NCI-H460 (cell line): ENCODE measurements around the gene VHLL. TPM values are rescaled to one million over a fixed set of nuclear protein-coding genes. Genes with fewer than 3 reads are reported as not detected.
A peak's percentile ranks its signal among the peaks of the same experiment; 100 is the strongest.
"Not testable (repeated sequence)": the region's sequence is repeated elsewhere in the genome, so short reads cannot be mapped to it uniquely, and the experiment has no call there.

Experiments used
- DNase-seq: peaks from one replicate; pipeline ENCODE4 v3.0.0-alpha.2; 2016; ENCODE audit warnings: low read depth; ENCODE audit errors: extremely low read depth
- polyA plus RNA-seq: library from polyadenylated mRNA; depleted of rRNA; stranded (reverse); fragments of >200 nt; gene quantifications from 2 replicates; pipeline ENCODE4 v1.2.3, GENCODE V29; 2014; cell fraction: nucleus; rRNA removed
- total RNA-seq: library from RNA; depleted of rRNA; stranded (reverse); fragments of >200 nt; shearing (Covaris generic); gene quantifications from 2 replicates; pipeline ENCODE4 v1.2.3, GENCODE V29; 2014; rRNA removed

Gene VHLL
- total RNA-seq: not detected in 2 replicates
- not detected in 2 replicates for polyA plus RNA-seq

DNA sequence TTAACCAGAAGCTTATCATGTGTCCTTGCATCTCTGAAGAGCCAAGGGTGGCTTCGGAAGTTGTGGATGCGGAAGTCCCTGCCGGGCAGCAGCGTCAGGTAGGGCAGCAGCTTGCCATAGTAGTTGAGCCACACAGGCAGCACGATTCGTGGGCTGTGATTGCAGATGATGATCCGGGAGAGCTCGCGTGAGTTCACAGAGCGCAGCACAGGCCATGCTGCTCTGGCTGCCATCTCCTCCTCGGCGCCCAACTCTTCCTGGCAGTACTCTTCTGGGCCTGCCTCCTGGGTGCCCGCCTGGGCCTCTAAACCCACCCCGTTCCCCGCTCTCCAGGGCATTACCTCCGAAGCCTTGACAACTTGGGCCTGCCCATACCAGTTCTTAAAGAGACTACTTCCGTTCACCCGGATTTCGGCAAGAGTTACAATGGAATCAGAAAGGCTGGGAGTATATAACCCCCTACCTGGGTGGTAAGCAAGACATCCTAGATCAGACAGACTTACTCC lies at the start of gene VHLL:
TSS of gene VHLL (minus strand) at position 456 of the 506 bp plus-strand sequence. CDS start at position 338, 118 bp downstream.
- DNase-seq: no peak

DNA sequence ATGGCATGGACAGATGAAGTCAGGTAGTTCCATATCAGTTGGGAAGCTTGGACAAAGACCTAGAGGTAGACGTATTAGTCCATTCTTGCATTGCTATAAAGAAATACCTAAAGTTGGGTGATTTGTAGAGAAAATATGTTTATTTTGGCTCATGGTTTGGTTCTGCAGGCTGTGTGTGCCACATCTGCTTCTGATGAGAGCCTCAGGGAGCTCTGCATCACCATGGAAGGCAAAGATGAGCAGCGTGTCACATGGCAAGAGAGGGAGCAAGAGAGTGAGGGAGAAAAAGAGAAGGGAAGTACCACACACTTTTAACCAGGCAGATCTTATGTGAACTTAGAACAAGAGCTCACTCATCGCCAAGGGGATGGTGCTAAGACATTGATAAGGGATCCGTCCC lies 48.2 kb upstream of the VHLL start:
- no peak for DNase-seq

DNA sequence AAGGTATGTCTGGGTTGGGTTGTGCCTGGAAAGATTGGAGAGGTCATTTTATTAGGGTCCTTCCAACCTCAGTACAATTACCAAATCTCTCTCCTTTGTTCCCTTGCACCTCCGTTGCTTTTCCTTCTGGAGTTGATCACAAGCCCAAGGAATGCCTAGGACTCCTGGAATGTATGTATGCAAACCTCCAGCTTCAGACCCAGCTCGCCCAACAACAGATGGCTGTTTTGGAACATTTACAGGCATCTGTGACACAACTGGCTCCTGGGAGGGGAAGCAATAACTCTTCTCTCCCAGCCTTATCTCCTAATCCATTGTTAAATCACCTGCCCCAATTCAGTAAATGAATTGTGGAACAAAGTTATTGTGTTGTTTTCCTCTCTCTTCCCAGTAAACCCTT lies 47.5 kb upstream of the VHLL start:
- DNase-seq: no peak

DNA sequence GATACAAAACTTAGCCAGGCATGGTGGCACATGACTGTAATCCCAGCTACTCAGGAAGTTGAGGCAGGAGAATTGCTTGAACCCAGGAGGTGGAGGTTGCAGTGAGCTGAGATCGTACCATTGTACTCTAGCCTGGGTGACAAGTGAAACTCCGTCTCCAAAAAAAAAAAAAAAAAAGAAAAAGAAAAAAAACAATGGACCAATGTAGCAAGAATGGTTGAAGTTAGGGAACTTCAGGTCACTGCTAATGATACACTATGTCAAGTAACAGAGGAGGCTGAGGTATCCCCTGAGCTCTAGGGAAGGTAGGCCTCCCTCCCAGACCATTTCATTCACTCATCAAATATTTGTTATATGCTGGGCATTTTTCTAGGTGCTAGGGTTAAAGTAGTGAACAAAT lies 46.9 kb upstream of the VHLL start:
- not testable (repeated sequence) for DNase-seq

DNA sequence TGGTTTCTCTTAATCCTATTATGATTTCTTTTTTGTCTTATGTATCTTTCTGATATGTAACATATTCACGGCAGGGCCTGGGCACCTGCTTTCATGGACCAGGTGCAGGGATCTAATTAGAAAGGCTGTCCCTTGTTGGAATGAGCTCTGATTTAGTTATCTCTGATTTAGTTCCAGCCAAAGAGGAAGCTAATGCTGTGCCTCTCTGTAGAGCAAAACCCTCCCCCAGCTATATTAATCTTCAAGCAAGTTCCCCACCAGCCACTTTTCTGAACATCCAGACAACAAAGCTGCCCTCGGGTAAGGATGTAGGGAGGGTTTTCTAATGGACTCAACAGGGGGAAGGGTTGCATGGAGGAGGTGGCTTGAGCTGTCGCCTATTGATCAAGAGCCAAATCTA lies 45.3 kb upstream of the VHLL start:
- DNase-seq: no peak

DNA sequence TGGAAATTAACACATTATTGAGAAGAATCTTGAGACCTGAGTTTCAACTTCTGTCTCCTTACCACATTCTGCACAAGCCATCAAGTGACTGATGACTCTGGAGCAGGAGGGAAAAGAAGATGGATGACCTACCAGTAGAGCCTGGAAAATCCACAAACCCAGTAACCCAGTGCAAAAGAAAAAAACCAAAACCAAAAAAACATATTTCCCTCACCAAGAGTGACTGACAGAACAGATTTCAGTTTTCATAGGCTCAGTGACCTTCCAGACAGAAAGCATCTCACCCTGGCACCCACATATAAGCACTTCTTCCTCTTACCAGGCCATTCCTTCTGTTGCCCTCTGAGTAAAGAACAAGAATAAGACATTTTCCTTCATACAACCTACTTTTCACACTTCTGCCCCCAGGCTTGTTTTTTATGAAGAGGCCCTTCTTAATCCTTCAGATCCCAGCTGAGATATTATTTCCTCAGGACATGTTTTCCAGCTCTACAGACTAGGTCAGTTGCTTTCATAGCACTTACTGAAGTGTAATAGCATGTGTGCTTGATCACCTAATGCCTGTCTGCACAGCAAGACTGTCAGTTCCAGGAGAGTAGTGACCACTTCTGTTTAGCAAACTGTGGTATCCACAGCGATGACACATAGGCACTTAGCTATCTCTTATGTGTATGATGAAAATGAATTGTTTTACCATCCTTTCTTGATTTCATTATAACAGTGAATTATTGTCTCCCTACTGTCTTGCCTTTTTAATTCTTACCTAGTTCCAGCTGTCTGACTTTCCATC lies 43.3 kb upstream of the VHLL start:
- DNase-seq: no peak

DNA sequence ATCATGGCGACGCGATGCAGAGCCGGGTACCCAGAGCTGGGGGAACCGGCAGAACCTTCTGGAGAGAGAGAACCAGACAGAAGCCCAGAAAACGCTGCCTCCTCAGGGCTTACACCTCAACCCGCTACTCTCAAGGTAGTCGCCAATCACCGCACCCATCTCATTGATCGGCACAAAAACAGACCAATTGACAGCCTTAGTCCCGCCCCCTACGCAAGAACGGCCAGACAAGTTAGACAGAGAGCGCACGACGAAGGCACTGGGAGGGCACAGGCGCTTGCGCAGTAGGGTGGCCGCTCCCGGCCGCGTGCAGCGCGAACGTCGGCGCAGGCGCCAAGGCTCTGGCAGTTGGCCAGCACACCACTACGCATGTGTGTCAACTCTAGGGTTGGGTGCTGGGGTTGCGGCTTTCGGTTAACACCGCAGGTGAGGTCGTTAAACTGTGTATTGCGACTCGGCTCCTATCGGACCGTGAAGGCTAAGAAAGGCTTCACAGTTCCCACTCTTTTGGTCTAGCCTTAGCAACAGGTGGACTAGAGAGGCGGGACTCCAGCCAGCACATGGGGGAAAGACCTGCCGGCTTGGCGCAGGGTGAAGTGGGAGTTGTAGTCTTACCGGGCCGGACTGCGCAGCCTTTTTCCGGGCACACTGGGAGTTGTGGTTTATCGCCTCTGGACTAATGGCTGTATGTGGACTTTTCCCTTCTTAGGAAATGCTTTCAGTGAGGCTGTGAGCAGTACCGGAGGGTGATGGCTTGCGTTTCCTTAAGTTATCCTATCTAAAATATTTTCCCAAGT lies 39.3 kb upstream of the VHLL start, which contains the start of the genes CCT3 and TSACC:
TSS of gene CCT3 (minus strand) at position 113 of the 797 bp plus-strand sequence. CDS start at position 5, 108 bp downstream.
TSS of gene TSACC (plus strand) at position 347 of the 797 bp plus-strand sequence. CDS start 1,232 bp downstream, outside the sequence.
- DNase-seq: peak; percentile 100

DNA sequence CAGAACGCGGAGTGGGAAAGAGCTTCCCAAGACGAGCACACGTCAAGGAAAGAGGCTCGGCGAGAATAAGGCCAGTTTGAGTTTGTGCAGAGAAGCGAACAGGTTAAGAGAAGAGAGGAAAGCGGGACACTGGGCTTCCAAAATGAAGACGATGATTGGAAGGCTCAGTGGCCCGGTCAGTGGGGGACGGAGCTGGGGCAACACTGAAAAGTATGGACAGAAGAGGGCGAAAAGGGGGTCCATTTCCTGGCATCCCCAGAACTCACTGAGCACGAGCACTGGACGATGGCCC lies 38.7 kb upstream of the VHLL start:
- no peak for DNase-seq

DNA sequence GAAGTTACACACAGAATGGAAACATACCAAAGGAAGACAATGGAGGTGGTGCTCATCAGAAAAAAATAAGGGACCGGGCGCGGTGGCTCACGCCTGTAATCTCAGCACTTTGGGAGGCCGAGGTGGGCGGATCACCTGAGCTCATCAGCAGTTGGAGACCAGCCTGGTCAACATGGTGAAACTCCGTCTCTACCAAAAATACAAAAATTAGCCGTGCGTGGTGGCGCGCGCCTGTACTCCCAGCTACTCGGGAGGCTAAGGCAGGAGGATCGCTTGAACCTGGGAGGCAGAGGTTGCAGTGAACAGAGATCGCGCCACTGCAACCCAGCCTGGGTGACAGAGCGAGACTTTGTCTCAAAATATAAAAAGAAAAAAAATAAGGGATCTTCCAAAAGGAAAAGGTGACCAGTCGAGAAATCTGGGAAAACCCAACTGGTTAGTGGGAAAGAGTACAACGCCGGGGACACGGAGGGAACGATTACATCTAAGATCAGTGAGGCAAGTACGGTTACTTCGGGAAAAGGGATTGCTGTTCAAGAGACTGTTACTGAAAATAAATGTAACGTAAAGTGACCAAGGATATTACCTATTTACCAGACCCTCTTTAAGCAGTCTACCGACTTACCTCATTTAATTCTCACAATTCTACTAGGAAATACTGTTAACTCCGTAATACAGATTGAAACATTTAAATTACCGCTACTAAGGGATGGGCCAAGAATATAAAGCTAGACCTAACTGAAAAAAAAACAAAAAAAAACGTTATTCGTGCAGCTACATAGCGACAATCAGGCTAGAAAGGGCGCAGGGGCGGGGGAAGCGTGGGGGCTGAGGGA lies 38.2 kb upstream of the VHLL start:
- DNase-seq: no peak

DNA sequence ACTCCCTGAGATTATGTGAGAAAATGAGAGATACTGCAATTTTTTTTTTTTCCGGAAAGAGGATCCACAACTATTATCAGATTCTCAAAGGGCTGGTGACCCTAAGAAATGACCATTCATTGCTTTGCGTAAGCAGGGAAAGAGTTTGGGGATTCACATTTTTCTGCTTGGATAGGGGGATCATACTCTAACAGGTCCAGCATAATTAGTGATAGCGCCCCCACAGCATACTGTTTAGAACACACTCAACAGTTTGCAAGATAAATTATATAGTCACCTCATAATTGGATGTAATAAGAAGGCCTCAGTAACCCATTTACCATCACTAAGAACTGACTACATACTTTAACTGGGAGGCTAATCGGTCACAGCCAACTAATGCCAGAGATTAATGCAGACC lies 37.1 kb upstream of the VHLL start:
- DNase-seq: no peak

DNA sequence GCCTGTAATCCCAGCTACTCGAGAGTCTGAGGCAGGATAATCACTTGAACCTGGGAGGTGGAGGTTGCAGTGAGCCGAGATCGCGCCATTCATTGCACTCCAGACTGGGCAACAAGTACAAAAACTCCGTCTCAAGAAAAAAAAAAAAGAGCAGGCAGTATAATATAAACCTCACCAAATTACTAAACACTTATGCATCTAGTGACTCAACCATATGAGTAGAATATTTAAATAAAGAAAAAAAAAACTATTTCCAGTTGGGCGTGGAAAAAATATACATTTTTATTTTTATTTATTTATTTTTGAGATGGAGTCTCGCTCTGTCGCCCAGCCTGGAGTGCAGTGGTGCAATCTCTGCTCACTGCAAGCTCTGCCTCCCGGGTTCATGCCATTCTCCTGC lies 24.1 kb upstream of the VHLL start:
- DNase-seq: not testable (repeated sequence)

DNA sequence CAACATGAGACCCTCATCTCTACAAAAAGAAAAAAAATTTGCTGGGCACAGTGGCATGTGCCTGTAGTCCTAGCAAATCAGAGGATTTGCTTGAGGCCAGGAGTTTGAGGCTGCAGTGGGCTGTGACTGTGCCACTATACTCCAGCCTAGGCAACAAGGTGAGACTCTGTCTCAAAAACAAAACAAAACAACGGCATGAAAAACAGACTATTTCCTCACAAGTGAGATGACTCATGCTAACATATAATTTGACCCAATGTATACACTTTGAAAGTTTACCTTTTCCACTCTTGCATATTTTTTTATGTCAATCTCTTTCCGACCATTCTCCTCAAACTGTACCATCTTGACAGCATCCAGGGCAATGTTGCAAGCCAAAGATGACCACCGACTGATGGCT lies 21.5 kb upstream of the VHLL start:
- DNase-seq: no peak

DNA sequence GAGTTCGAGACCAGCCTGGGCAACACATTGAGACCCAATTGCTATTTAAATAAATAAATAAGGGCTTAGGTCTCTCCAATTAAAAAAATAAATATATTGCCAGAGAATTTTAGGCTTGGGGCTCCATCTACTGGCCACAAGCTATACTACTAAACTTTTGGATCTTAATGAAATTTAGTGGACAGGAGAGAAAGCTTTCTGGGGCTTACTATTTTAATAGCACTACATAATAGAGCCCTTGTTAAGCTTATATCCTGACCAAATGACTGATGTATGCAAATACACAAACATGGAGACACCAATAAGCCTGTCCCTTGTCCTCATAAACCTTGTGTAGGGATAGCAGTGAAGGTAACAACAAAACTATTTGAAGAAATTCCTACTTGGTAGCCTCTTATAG lies 20.6 kb upstream of the VHLL start:
- DNase-seq: peak; percentile 43

DNA sequence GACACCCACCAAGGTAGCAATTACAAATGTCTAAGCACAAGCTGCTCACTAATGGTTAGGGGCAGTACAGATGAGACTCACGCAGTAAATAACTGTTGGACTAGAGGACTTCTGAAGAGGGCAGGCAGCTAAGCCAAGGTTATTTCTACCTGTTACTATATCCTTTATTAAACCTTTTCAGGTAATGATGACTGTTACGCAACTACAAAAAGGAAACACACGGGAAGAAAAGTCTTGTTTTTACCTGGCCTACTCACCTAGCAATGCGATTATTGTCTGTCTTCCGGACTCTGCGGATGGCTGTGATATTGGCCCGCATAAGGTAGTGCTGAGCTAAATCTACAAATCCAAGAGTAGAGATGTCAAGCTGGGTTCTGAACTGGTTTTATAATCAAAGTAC lies 17.8 kb upstream of the VHLL start:
- no peak for DNase-seq

DNA sequence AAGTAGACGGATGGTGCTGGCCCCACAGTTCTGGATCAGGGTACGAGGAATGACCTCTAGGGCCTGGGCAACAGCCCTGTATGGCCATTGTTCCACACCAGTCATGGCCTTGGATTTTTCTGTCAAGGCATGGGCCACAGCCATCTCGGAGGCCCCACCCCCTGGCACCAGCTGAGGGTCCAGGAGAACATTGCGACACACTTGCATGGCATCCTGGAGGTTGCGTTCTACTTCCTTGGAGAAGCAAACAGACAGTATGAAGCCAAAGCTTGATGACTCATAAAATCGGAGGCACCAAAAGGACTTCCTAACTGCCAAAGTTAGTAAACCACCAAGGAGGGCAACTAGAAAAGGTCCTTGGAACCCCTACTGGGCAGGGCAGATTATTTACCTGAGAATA lies 11.9 kb upstream of the VHLL start:
- no peak for DNase-seq

DNA sequence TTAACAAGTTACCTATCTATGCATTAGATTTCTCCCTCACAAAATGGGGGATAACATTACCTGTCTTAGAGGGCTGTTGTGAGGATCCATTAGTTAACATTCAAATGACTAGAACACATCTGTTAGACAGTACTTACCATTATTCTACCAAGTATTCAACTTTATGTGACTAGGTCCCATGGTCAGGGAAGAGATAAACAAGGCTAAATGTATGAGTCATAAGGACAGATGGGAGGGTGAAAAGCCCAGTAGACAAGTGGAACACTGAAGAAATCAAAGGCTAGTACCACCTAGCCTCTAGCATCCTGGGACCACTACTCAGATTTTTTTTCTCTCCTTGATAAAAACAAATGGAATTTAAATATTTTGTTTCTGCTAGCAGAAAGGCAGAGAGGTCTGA lies 9.0 kb upstream of the VHLL start:
- DNase-seq: no peak

DNA sequence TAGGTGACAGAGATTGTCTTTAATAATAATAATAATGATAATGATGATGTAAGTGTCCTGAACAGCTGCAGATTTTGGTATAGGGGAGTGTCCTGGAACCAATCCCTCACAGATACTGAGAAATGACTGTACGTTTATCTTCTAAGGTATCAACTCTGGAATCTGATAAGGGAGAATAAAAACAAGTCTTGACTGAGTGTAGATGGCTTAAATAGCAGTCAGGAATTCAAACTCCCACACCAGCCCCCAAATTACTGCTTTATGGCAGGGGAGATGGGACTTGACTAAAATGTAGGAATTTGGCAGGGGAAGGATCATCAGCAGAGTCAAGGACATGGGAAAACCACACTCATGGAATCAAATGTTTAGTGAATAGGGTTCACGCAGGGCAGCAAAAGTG lies 6.1 kb upstream of the VHLL start:
- DNase-seq: no peak

DNA sequence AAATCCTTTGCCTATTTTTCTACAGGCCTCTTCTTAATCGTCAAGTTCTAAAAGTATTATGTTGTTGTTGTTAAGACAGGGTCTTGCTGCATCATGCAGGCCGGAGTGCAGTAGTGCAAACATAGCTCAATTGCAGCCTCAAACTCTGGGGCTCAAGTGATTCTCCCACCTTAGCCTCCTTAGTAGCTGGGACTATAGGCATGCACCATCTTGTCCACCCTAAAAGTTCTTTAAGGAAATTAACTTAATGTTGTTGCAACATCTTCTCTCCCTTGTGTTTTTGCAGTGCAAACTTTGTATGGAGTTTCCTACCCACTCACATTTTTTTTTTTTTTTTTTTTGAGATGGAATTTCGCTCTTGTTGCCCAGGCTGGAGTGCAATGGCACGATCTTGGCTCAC lies 4.1 kb upstream of the VHLL start:
- no peak for DNase-seq

DNA sequence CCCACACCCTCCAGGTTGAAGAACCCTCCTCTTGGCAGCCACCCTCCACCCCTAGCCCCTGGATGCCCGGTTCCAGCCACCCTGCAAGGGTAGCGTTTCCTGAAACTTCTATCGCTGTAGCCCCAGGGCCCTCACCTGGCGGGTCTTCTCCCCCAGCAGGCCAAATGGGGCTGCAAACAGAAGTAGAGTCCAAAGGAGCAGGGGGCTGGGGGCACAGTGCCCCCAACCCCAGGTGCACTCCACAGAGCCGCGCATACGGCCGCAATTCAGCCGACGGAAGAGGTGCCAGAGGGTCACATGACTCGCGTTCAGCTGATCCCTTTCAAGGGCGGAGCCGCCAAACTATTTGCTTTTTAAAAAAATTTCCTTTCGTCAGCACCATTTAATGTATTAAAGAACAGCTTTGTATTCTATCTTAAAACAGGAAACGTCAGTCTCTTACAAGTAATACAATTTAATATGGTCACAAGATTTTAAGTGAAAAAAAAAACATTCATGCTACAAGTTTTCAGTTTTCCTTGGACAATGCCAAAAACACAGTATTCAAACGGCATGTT lies 3.6 kb downstream of the VHLL start, which contains the start of gene GLMP:
TSS of gene GLMP (minus strand) at position 289 of the 557 bp plus-strand sequence. CDS start at position 255, 34 bp downstream.
- DNase-seq: peak; percentile 56

DNA sequence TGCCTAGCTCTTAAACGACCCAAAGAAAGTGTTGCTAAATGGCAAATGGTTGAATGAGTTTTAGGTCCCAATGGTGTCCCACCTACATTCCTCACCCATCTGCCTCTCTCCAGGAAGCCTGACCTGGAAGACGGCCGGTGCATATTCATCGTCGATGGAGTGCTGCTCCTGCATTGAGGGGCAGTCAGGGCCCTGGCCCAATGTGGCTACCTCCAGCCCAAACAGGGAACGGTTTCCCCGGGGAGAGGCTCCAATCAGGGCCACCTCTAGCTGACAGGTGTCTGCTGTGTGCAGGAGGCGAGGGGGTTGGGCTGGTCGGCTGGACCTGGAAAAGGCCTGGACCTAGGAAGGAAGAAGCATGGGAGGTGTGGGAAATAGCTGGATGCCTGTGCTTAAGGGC lies 5.2 kb downstream of the VHLL start:
- no peak for DNase-seq
